ENCODE measurements around the gene CSAD. TPM values are rescaled to one million over a fixed set of nuclear protein-coding genes. Genes with fewer than 3 reads are reported as not detected.

The CSAD gene
- total and polyA plus RNA-seq, 2 donors (not counting 3 experiments of a cell fraction or from before 2014, with no cell fraction given) = 21.1 to 24.4 TPM

DNA sequence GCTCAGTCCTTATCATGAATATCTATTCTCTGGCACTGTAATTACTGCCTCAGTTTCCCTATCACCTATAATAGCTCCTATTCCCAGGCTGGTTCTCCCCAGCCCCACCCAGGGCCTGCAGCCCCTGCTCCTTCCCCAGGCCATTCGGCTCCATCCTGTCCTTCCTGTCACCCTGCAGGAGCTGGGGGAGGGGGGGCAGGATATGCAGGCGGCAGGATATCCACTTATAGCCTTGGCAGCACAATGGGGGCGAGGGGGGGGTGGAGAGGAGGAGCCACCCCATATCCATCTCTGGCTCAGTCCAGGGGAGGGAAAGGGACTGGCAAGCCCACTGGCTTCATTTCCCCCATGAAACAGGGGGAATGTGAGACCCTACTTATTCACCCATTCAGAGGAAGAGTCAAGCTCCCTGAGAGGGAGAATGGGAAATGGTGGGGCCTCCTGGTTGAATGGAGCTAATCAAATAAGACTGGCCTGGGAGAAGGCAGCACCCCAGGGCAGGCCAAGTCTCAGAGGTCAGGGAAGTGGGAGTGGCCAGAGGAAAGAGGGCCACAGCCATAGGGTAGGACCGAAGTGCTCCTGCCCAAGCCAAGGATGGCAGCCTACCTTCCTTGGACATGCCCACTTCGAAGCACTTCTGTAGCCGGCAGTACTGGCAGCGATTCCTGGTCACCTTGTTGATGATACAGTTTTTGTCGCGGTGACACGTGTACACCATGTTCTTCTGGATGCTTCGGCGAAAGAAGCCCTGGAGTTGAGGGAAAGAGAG is 34.1 kb upstream of the CSAD start:
- H3K36me3 ChIP-seq (ENCODE audit: control insufficient read depth in 2 of 2, extremely low read depth in 1 of 2, insufficient read depth in 2 of 2, low read length in 2 of 2) = peaks cover 0 to 2% of the 10 kb centered on the region in 2 experiments
- POLR2A ChIA-PET = interaction anchor here (1.5 kb wide), 1 partner anchor 106 kb away, joined by 6 read pairs; the partner anchor contains the start of gene AAAS
- peak; percentile 61 for DNase-seq (ENCODE audit: low read depth, low spot score)

DNA sequence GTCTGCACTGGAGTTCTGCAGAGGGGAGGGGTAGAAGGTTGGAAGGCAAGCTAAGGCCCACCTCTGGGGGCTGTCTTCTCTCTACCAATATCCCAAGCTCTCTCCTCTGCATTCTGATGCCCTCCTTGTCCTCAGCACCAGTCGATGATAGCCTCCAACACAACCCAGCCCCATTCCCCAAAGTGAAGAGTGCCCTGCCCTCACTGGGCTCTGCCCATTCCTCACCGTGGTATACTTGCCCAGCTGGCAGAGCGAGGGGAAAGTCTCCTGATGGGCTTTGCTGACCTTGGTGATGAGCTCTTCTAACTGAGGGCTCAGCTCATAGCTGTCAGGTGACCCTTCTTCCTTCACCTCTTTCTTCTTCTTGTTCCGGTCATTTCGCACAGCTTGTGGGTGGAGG is 33.5 kb upstream of the CSAD start:
- Histone ChIP-seq H2AFZ (ENCODE audit: low read depth, low read length) (no peak overlapping the region), H3K79me2 (ENCODE audit: control insufficient read depth, insufficient read depth, low read length) (no peaks in the 10 kb centered on the region), H3K27me3 (ENCODE audit: control insufficient read depth in 2 of 2, insufficient read depth in 2 of 2, low read length in 2 of 2) (no peaks in the 10 kb centered on the region), H3K9me1 (replicated peaks; ENCODE audit: control insufficient read depth, extremely low read depth, insufficient read depth, low read length) (no peaks in the 10 kb centered on the region), H3K4me2 (ENCODE audit: insufficient read depth, low read length) (peak overlapping the region; percentile 21), H3K9me3 (replicated peaks; ENCODE audit: control insufficient read depth, insufficient read depth, low read length) (no peaks in the 10 kb centered on the region), H3K4me3 (replicated peaks in 1 of 3; ENCODE audit: insufficient read depth in 1 of 3, low read depth in 1 of 3, low read length in 3 of 3) (no peak overlapping the region), H3K9ac (replicated peaks; ENCODE audit: extremely low read depth, insufficient read depth, low read length) (no peak overlapping the region), H3K36me3 (ENCODE audit: control insufficient read depth in 2 of 2, extremely low read depth in 1 of 2, insufficient read depth in 2 of 2, low read length in 2 of 2) (peaks cover 0 to 2% of the 10 kb centered on the region in 2 experiments), H3K4me1 (ENCODE audit: control insufficient read depth, extremely low read depth, insufficient read depth, low read length) (peaks cover 36% of the 10 kb centered on the region), H4K20me1 (replicated peaks; ENCODE audit: control insufficient read depth, extremely low read depth, insufficient read depth, low read length) (no peaks in the 10 kb centered on the region), H3K27ac (ENCODE audit: insufficient read depth, low read depth, low read length) (peak overlapping the region; percentile 11)
- intact Hi-C loops (cut with micrococcal nuclease) (loop anchor here (1.0 kb wide), 1 partner anchor 8 kb away; no protein-coding TSS in a partner anchor), dilution Hi-C loops (cut with MboI; ENCODE audit: extremely low pct_ligation_motif_present, low sequenced_read_pairs) (no loop called here)
- no TSS peak for BruUV-seq (replicated peaks)
- FAIRE-seq (peak; percentile 24), DNase-seq (ENCODE audit: low read depth, low spot score) (no peak)
- ChIA-PET CTCF (interaction anchor here (0.9 to 7.3 kb wide), 28 partner anchors 9 to 165 kb away, joined by 3 to 366 read pairs (median 8); partner anchors contain the start of genes AAAS, CSAD, ESPL1 and MYG1), POLR2A (interaction anchor here (1.5 kb wide), 1 partner anchor 107 kb away, joined by 6 read pairs; the partner anchor contains the start of gene AAAS)
- TF ChIP-seq, protein P1, sequence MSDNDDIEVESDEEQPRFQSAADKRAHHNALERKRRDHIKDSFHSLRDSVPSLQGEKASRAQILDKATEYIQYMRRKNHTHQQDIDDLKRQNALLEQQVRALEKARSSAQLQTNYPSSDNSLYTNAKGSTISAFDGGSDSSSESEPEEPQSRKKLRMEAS (IDR thresholded peaks at IDR 0.05; ENCODE audit: insufficient read depth, insufficient read length) = no peak
- TF ChIP-seq MYC (IDR thresholded peaks at IDR 0.05; ENCODE audit: low read depth, low read length) (no peak), POLR2AphosphoS5 (IDR thresholded peaks at IDR 0.05; ENCODE audit: insufficient read depth, low read depth, low read length) (no peak)

More for the DNA sequence above, 34.1 kb upstream of the CSAD start:
- intact Hi-C loops (cut with micrococcal nuclease) = loop anchor here (1.0 kb wide), 1 partner anchor 7 kb away; no protein-coding TSS in a partner anchor
- CTCF ChIA-PET = interaction anchor here (1.1 to 7.3 kb wide), 21 partner anchors 8 to 162 kb away, joined by 3 to 366 read pairs (median 14); partner anchors contain the start of genes AAAS, CSAD, ESPL1 and MYG1
- no peak overlapping the region for H3K9ac ChIP-seq (replicated peaks; ENCODE audit: extremely low read depth, insufficient read depth, low read length)
- no peaks in the 10 kb centered on the region for H3K27me3 ChIP-seq (ENCODE audit: control insufficient read depth in 2 of 2, insufficient read depth in 2 of 2, low read length in 2 of 2)
- peaks cover 42% of the 10 kb centered on the region for H3K4me1 ChIP-seq (ENCODE audit: control insufficient read depth, extremely low read depth, insufficient read depth, low read length)
- peak; percentile 80 for FAIRE-seq
- dilution Hi-C loops (cut with MboI; ENCODE audit: extremely low pct_ligation_motif_present, low sequenced_read_pairs) = no loop called here
- no peaks in the 10 kb centered on the region for H3K79me2 ChIP-seq (ENCODE audit: control insufficient read depth, insufficient read depth, low read length)
- peak overlapping the region; percentile 21 for H3K4me2 ChIP-seq (ENCODE audit: insufficient read depth, low read length)
- TF ChIP-seq GATA2 (IDR thresholded peaks at IDR 0.05; ENCODE audit: insufficient read depth, insufficient read length, low read depth, low read length) = no peak
- no peak for TF ChIP-seq FOS (IDR thresholded peaks at IDR 0.05; ENCODE audit: borderline replicate concordance, insufficient read depth, low read length)
- peak; percentile 48 for TF ChIP-seq POLR2AphosphoS5 (IDR thresholded peaks at IDR 0.05; ENCODE audit: insufficient read depth, low read depth, low read length)
- no peak for TF ChIP-seq EZH2 (IDR thresholded peaks at IDR 0.05; ENCODE audit: borderline replicate concordance, low read depth, low read length, severe bottlenecking)
- TF ChIP-seq, protein P1 (IDR thresholded peaks at IDR 0.05; ENCODE audit: insufficient read depth, insufficient read length) = no peak
- no peaks in the 10 kb centered on the region for H4K20me1 ChIP-seq (replicated peaks; ENCODE audit: control insufficient read depth, extremely low read depth, insufficient read depth, low read length)
- H3K9me3 ChIP-seq (replicated peaks; ENCODE audit: control insufficient read depth, insufficient read depth, low read length) = no peaks in the 10 kb centered on the region
- no peaks in the 10 kb centered on the region for H3K9me1 ChIP-seq (replicated peaks; ENCODE audit: control insufficient read depth, extremely low read depth, insufficient read depth, low read length)
- no TSS peak for BruUV-seq (replicated peaks)
- peak overlapping the region; percentile 35 for H2AFZ ChIP-seq (ENCODE audit: low read depth, low read length)
- no peak overlapping the region for H3K4me3 ChIP-seq (replicated peaks in 1 of 3; ENCODE audit: insufficient read depth in 1 of 3, low read depth in 1 of 3, low read length in 3 of 3)
- peak overlapping the region; percentile 11 for H3K27ac ChIP-seq (ENCODE audit: insufficient read depth, low read depth, low read length)

Data from endothelial cell of umbilical vein (primary cell).